Stimulated activated CD8-positive, alpha-beta memory T cell treated with anti-CD3 and anti-CD28 coated beads, Interleukin-15, amount 100 ng/mL, for 1 hour (primary cell): ENCODE data around the gene TOM1L2.
A peak's percentile ranks its signal among the peaks of the same experiment; 100 is the strongest.
"Not testable (repeated sequence)": the region's sequence is repeated elsewhere in the genome, so short reads cannot be mapped to it uniquely, and the experiment has no call there.

Experiments used
- DNase-seq: peaks from one replicate; pipeline ENCODE4 v3.0.0-alpha.2; 2020; ENCODE audit warnings: low read depth

Gene TOM1L2

GRCh38 chr17:17972126-17972951 lies at the start of gene TOM1L2, which contains the start of gene DRC3:
Gene TOM1L2, minus strand, starts transcription at chr17:17972400. Its CDS starts 87 bp downstream, at chr17:17972313.
Gene DRC3, plus strand, starts transcription at chr17:17972862. Its CDS starts 4,737 bp downstream, at chr17:17977599.
- peak; percentile 99 for DNase-seq

- DNase-seq = no peak
These were observed 49.2 kb upstream of the TOM1L2 start for GRCh38 chr17:18021372-18021771.

GRCh38 chr17:18020971-18021370 lies 48.8 kb upstream of the TOM1L2 start:
- DNase-seq = no peak

- no peak for DNase-seq
These were observed 47.6 kb upstream of the TOM1L2 start for GRCh38 chr17:18019838-18020154.

GRCh38 chr17:18018411-18018921 lies 46.3 kb upstream of the TOM1L2 start:
- DNase-seq = no peak

- DNase-seq = no peak
These were observed 45.8 kb upstream of the TOM1L2 start for GRCh38 chr17:18017958-18018357.

GRCh38 chr17:18016426-18016825 lies 44.2 kb upstream of the TOM1L2 start:
- no peak for DNase-seq

- DNase-seq = no peak
These were observed 43.4 kb upstream of the TOM1L2 start for GRCh38 chr17:18015593-18015992.

- no peak for DNase-seq
These were observed 41.8 kb upstream of the TOM1L2 start for GRCh38 chr17:18014006-18014405.

- DNase-seq = no peak
These were observed 39.1 kb upstream of the TOM1L2 start for GRCh38 chr17:18011286-18011685.

GRCh38 chr17:18009609-18010420 lies 37.6 kb upstream of the TOM1L2 start:
- DNase-seq = no peak

GRCh38 chr17:18008496-18009268 lies 36.5 kb upstream of the TOM1L2 start:
- DNase-seq = no peak

GRCh38 chr17:18006495-18007239 lies 34.5 kb upstream of the TOM1L2 start:
- no peak for DNase-seq

GRCh38 chr17:18005496-18005895 lies 33.3 kb upstream of the TOM1L2 start:
- no peak for DNase-seq

GRCh38 chr17:18004884-18005305 lies 32.7 kb upstream of the TOM1L2 start:
- no peak for DNase-seq

- DNase-seq = no peak
These were observed 32.1 kb upstream of the TOM1L2 start for GRCh38 chr17:18004345-18004744.

- no peak for DNase-seq
These were observed 30.0 kb upstream of the TOM1L2 start for GRCh38 chr17:18002171-18002570.

- DNase-seq = no peak
These were observed 27.8 kb upstream of the TOM1L2 start for GRCh38 chr17:18000030-18000408.

GRCh38 chr17:17999364-18000029 lies 27.3 kb upstream of the TOM1L2 start:
- DNase-seq = no peak

GRCh38 chr17:17998934-17999333 lies 26.7 kb upstream of the TOM1L2 start:
- DNase-seq = no peak

- DNase-seq = not testable (repeated sequence)
These were observed 23.7 kb upstream of the TOM1L2 start for GRCh38 chr17:17995887-17996286.
